ENCODE measurements around the gene CA4. TPM values are rescaled to one million over a fixed set of nuclear protein-coding genes. Genes with fewer than 3 reads are reported as not detected.

The CA4 gene
- total RNA-seq, 2 experiments from 2014 or later, result not detected

DNA sequence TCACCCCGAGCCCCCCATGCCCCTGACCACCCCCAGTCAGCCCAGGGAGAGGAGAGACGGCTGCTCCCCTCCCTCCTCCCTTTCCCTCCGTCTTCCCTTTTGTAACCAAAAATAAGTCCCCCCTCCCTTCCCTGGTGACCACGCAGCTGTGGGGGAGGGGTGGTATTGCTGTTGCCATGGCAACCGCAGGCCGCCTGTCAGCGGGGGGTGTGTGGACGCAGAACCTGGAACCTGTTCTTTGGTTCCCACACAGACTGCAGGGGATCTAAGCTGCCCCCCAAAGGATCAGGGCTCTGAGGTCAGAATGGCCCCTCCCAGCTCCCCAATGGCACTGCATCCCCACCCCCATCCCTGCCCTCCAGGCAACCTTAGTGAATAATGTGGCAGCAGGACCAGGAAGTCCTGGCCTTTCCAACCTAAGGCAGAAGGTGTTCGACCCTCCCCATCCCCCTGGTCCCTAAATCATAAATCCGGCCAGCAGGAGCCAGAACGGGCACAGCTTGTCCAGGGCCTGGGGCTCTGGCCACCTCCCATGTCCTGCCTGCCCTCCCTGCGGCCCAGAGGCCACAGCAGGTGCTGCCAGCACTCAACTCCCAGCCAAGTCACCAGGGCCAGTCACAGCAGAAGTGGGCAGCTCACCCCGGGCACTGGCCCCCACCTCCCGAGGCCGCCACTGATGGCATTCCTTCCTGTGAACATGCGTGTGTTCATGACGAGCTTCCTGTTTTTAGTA, 12.0 kb downstream of the CA4 start:
- H3K4me2 ChIP-seq (ENCODE audit: low read length), result no peak overlapping the region
- BruUV-seq (replicated peaks), result no TSS peak
- DNase-seq (ENCODE audit: low spot score), result no peak
- H3K9me2 ChIP-seq (ENCODE audit: insufficient read depth, low read length), result no peaks in the 10 kb centered on the region
- no peaks in the 10 kb centered on the region for H3K9me3 ChIP-seq (ENCODE audit: low read length)
- CTCF ChIA-PET (ENCODE audit: unreplicated experiment), result no interaction called here
- no peak overlapping the region for H2AFZ ChIP-seq (ENCODE audit: low read length)
- POLR2A ChIA-PET, result interaction anchor here (0.9 to 1.4 kb wide), 2 partner anchors 10 to 11 kb away, joined by 3 read pairs; no protein-coding TSS in a partner anchor
- no peak overlapping the region for H3K27ac ChIP-seq (ENCODE audit: low read depth, low read length, poor library complexity, severe bottlenecking)
- no peak overlapping the region for H3K4me3 ChIP-seq (ENCODE audit: low read depth, low read length, poor library complexity, severe bottlenecking)
- H3K36me3 ChIP-seq (ENCODE audit: insufficient read depth, low read length), result no peaks in the 10 kb centered on the region
- H4K20me1 ChIP-seq (ENCODE audit: insufficient read depth, low read length), result no peaks in the 10 kb centered on the region
- no peaks in the 10 kb centered on the region for H3K4me1 ChIP-seq (ENCODE audit: insufficient read depth, low read length, poor library complexity, severe bottlenecking)
- intact Hi-C loops (cut with micrococcal nuclease; ENCODE audit: unreplicated experiment), result no loop called here
- TF ChIP-seq, protein P1, sequence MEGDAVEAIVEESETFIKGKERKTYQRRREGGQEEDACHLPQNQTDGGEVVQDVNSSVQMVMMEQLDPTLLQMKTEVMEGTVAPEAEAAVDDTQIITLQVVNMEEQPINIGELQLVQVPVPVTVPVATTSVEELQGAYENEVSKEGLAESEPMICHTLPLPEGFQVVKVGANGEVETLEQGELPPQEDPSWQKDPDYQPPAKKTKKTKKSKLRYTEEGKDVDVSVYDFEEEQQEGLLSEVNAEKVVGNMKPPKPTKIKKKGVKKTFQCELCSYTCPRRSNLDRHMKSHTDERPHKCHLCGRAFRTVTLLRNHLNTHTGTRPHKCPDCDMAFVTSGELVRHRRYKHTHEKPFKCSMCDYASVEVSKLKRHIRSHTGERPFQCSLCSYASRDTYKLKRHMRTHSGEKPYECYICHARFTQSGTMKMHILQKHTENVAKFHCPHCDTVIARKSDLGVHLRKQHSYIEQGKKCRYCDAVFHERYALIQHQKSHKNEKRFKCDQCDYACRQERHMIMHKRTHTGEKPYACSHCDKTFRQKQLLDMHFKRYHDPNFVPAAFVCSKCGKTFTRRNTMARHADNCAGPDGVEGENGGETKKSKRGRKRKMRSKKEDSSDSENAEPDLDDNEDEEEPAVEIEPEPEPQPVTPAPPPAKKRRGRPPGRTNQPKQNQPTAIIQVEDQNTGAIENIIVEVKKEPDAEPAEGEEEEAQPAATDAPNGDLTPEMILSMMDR (conservative IDR thresholded peaks at IDR 0.05; ENCODE audit: low read length), result no peak
- TF ChIP-seq EZH2phosphoT487 (IDR thresholded peaks at IDR 0.05; ENCODE audit: borderline replicate concordance, low read depth, low read length), result no peak
- H3K79me2 ChIP-seq (ENCODE audit: insufficient read depth, low read depth, low read length), result no peaks in the 10 kb centered on the region

DNA sequence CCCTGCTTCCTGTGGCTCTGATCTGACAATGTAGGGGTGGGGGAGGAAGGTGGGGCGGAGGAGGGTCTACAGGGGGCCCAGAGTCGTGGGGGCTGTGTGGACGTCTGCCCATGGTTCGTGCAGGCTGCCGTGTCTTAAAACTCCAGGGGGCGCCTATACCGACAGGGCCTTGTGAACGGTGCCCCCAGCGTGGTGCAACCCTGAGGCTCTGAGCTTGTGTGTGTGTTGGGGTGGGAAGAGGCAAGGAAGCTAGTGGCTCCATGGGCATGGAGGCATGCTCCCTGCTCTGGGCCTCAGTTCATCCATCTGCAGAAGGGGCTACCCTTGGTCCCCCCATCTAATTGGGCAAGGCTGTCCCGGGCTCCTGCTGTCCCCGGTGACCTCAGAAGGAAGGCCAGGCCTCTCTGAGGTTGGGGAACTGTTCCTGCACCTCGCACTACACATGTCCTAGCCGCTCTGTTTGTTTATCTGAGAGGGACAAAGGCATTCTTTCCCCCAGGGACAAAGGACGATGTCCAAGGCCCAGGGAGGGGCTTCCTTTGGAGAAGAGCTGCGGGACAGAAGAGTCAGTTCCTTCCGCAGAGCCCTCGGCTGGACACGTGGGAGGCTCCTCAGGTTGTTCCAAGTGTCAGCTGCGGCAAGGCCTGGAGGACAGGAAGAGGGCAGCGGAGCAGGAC, 13.5 kb downstream of the CA4 start:
- Histone ChIP-seq H4K20me1 (ENCODE audit: insufficient read depth, low read length) (no peaks in the 10 kb centered on the region), H3K4me3 (ENCODE audit: low read depth, low read length, poor library complexity, severe bottlenecking) (no peak overlapping the region), H3K36me3 (ENCODE audit: insufficient read depth, low read length) (no peaks in the 10 kb centered on the region), H2AFZ (ENCODE audit: low read length) (no peak overlapping the region), H3K4me1 (ENCODE audit: insufficient read depth, low read length, poor library complexity, severe bottlenecking) (no peaks in the 10 kb centered on the region), H3K79me2 (ENCODE audit: insufficient read depth, low read depth, low read length) (no peaks in the 10 kb centered on the region), H3K9me2 (ENCODE audit: insufficient read depth, low read length) (no peaks in the 10 kb centered on the region), H3K27ac (ENCODE audit: low read depth, low read length, poor library complexity, severe bottlenecking) (no peak overlapping the region), H3K9me3 (ENCODE audit: low read length) (no peaks in the 10 kb centered on the region), H3K4me2 (ENCODE audit: low read length) (no peak overlapping the region)
- peak; percentile 31 for DNase-seq (ENCODE audit: low spot score)
- BruUV-seq (replicated peaks), result no TSS peak
- TF ChIP-seq, protein P1 (conservative IDR thresholded peaks at IDR 0.05; ENCODE audit: low read length), result peak; percentile 57
- TF ChIP-seq EZH2phosphoT487 (IDR thresholded peaks at IDR 0.05; ENCODE audit: borderline replicate concordance, low read depth, low read length), result no peak
- ChIA-PET CTCF (ENCODE audit: unreplicated experiment) (no interaction called here), POLR2A (interaction anchor here (0.7 kb wide), 1 partner anchor 9 kb away, joined by 3 read pairs; no protein-coding TSS in a partner anchor)
- intact Hi-C loops (cut with micrococcal nuclease; ENCODE audit: unreplicated experiment), result no loop called here

DNA sequence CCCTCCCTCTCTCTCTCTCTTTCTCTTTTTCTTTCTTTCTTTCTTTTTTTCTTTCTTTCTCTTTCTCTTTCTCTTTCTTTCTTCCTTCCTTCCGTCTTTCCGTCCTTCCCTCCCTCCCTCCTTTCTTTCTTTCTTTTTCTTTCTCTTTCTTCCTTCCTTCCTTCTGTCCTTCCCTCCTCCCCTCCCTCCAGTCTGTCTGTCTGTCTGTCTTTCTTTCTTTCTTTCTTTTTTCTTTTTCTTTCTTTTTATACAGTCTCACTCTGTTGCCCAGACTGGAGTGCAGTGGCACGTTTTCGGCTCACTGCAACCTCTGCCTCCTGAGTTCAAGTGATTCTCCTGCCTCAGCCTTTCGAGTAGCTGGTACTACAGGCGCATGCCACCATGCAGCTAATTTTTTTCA, 14.4 kb downstream of the CA4 start:
- no peaks in the 10 kb centered on the region for H3K9me2 ChIP-seq (ENCODE audit: insufficient read depth, low read length)
- TF ChIP-seq, protein P1 (conservative IDR thresholded peaks at IDR 0.05; ENCODE audit: low read length), result no peak
- TF ChIP-seq EZH2phosphoT487 (IDR thresholded peaks at IDR 0.05; ENCODE audit: borderline replicate concordance, low read depth, low read length), result no peak
- no peaks in the 10 kb centered on the region for H4K20me1 ChIP-seq (ENCODE audit: insufficient read depth, low read length)
- no peaks in the 10 kb centered on the region for H3K9me3 ChIP-seq (ENCODE audit: low read length)
- no peaks in the 10 kb centered on the region for H3K4me1 ChIP-seq (ENCODE audit: insufficient read depth, low read length, poor library complexity, severe bottlenecking)
- DNase-seq (ENCODE audit: low spot score), result no peak
- intact Hi-C loops (cut with micrococcal nuclease; ENCODE audit: unreplicated experiment), result no loop called here
- no peaks in the 10 kb centered on the region for H3K36me3 ChIP-seq (ENCODE audit: insufficient read depth, low read length)
- H3K4me2 ChIP-seq (ENCODE audit: low read length), result no peak overlapping the region
- no peak overlapping the region for H3K4me3 ChIP-seq (ENCODE audit: low read depth, low read length, poor library complexity, severe bottlenecking)
- no TSS peak for BruUV-seq (replicated peaks)
- H3K27ac ChIP-seq (ENCODE audit: low read depth, low read length, poor library complexity, severe bottlenecking), result no peak overlapping the region
- H3K79me2 ChIP-seq (ENCODE audit: insufficient read depth, low read depth, low read length), result no peaks in the 10 kb centered on the region
- CTCF ChIA-PET (ENCODE audit: unreplicated experiment), result no interaction called here
- H2AFZ ChIP-seq (ENCODE audit: low read length), result no peak overlapping the region
- POLR2A ChIA-PET, result interaction anchor here (0.8 kb wide), 1 partner anchor 150 kb away, joined by 3 read pairs; no protein-coding TSS in a partner anchor

Measured in OCI-LY7 (cell line).